Measurements from ENCODE around the gene TEAD3.

DNA sequence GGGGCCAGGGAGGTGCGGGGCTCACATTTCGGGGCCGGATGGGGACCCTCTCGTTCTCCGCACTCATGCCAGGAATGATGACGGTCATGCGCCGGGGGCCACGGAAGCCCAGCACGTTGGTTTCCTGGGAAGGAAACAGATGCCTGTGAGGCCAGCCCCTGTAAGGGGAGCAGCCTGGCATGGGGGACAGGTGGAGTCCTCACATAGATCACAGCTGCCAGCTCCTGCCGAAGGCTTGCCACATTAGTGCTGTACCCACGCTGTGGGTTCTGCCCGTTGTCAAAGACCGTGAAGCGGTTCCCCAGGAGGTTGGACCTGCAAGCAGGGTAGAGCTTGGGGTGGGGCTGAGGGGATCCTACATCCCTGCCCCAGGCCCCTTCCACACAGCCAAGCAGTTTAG lies 6.7 kb upstream of the TEAD3 start:
- TF ChIP-seq EZH2 (IDR thresholded peaks at IDR 0.05; ENCODE audit: borderline replicate concordance, low read depth, low read length, severe bottlenecking) (no peak), CTCF (IDR thresholded peaks at IDR 0.05; ENCODE audit: borderline replicate concordance, extremely low read depth, low read length, poor library complexity, severe bottlenecking) (no peak)

Data from DND-41 (cell line).